GM12801 (cell line): ENCODE results near the gene KIRREL3.

Source experiments
- TF ChIP-seq, protein P1 (sequence below): IDR thresholded peaks from one replicate; pipeline ENCODE4 v1.5.1; 2011; ENCODE audit warnings: control low read depth; ENCODE audit not compliant: insufficient read length; ENCODE audit errors: extremely low read depth

Gene KIRREL3

DNA sequence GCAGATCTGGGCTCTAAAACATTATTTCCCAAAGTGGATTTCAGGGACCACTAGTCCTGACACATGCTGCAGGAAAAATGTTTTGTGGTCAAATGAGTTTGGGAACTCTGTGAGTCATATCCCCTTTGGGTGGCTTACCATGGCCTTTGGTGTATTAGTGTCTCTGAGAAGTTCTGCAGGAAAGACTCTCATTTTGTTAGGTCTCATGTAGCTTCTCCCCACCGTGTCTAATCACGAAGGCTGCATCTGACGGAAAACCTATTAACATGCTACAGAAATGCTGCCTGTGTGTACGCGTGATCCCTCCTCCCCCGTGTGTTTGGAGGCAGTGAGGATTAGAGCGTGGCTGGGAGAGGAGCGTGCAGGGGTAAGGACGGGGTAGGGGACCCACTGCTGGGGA lies 453.4 kb downstream of the KIRREL3 start:
- TF ChIP-seq, protein P1, sequence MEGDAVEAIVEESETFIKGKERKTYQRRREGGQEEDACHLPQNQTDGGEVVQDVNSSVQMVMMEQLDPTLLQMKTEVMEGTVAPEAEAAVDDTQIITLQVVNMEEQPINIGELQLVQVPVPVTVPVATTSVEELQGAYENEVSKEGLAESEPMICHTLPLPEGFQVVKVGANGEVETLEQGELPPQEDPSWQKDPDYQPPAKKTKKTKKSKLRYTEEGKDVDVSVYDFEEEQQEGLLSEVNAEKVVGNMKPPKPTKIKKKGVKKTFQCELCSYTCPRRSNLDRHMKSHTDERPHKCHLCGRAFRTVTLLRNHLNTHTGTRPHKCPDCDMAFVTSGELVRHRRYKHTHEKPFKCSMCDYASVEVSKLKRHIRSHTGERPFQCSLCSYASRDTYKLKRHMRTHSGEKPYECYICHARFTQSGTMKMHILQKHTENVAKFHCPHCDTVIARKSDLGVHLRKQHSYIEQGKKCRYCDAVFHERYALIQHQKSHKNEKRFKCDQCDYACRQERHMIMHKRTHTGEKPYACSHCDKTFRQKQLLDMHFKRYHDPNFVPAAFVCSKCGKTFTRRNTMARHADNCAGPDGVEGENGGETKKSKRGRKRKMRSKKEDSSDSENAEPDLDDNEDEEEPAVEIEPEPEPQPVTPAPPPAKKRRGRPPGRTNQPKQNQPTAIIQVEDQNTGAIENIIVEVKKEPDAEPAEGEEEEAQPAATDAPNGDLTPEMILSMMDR = no peak

GRCh38 chr11:126546694-126547093 lies 453.9 kb downstream of the KIRREL3 start:
- TF ChIP-seq, protein P1 = no peak

DNA sequence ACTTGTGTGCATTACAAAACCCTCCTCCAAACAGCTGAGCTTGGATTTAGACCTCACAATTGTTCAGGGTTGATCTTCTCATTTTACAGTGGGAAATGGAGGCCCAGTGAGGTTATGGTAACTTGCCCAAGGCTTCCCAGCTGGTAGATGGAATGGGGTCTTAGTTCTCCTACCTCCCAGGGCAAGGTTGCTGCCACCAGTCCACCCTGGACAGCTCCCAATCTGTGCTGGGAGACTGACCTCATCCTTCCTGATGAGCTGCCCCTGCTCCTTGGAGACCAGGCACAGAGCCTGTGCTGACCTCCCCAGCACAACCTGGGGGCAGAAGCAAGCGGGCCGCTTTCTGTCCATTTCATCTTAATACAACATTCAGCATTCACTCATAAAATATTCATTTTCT lies 454.4 kb downstream of the KIRREL3 start:
- TF ChIP-seq, protein P1 = no peak

GRCh38 chr11:126545057-126545555 lies 455.5 kb downstream of the KIRREL3 start:
- TF ChIP-seq, protein P1 = no peak

- TF ChIP-seq, protein P1 = no peak
These were observed 456.2 kb downstream of the KIRREL3 start for GRCh38 chr11:126544108-126545056.

DNA sequence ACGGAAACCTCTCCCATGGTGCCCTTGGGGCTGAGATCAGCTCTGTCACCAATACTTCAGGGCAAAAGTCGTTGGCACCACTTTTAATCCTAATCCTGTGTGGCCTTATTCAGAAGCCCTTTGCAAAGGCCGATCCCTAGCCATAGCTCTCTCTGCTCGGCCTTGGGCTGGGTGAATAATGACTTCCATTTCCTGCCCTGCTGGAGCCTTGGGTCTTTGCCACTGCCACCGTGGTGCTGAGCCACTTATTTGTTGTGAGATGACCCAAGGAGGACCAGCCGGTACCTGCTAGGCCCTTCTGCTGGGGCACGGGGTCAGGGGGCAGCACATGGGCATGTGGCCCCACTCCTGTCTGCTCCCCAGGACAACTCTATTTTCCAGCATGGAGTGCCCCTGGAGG lies 456.9 kb downstream of the KIRREL3 start:
- TF ChIP-seq, protein P1 = no peak

DNA sequence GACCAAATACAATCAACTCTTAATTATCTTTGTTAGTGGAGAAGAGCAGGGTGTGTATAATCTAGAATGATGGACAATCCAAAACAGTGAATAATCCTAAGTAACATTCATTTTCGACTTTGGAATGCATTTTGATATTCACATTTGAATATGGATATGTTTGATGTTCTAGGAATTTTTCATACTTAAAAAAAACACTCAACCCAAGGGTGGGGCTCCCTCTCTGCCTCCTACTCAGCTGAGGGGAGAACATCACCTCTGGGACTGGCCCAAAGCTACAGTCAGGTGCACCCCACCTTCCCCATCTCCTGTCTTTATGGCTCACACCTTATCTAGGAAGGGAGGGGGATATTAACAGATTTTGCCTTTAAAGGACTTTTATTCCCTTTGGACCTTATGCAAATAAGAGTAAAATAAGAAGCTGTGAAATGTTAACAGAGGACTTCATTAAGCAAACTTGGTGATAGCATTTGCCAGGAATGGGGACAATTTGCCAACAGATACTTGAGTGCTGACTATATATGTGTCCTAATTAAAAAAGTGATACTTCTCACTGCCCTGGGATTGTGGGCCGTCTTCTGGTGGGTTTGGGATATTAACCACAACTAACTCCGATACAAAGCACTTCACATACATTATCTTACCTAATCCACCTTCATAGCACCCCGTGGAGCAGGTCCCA lies 458.1 kb downstream of the KIRREL3 start:
- TF ChIP-seq, protein P1 = no peak
